ENCODE data around the gene DBF4B.

GRCh38 chr17:44749076-44749979 lies 40.9 kb downstream of the DBF4B start:
- TF ChIP-seq L3MBTL2 (conservative IDR thresholded peaks at IDR 0.05) (no peak), BHLHE40 (IDR thresholded peaks at IDR 0.05; ENCODE audit: borderline replicate concordance) (no peak), FOXM1 (IDR thresholded peaks at IDR 0.05; ENCODE audit: borderline replicate concordance) (no peak), SP1 (IDR thresholded peaks at IDR 0.05) (no peak), SUZ12 (IDR thresholded peaks at IDR 0.05) (no peak)

Data from HEK293T (cell line).